GM18868 (cell line): ENCODE measurements around the gene FHOD3.
"Not testable (repeated sequence)": the region's sequence is repeated elsewhere in the genome, so short reads cannot be mapped to it uniquely, and the experiment has no call there.

Experiments used
- ATAC-seq: cut with Tn5 transposase; IDR thresholded peaks from one replicate; pipeline ENCODE4 v1.9.1; 2021; ENCODE audit warnings: mild to moderate bottlenecking, moderate library complexity; ENCODE audit not compliant: unreplicated experiment

FHOD3 gene

GRCh38 chr18:36762965-36763364 lies 465.5 kb downstream of the FHOD3 start:
- ATAC-seq = not testable (repeated sequence)

DNA sequence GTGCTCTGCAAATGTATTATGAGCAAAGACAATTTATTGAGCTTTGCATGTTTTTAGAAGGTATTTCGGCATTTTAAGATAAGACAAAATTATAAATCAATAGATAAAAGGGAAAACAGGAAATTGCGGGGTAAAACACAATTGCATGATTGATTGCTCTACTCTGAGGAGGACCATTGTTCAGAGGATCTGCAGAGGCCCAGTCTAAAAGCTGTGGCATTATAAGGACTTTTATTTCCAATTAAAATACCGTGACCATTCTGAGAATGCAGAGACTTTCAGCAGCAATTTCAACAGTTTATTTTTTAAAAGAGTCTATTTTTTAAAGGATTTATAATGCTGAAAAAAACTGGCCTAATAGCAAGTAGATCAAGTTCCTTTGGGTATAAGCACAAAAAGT lies 469.3 kb downstream of the FHOD3 start:
- no peak for ATAC-seq

DNA sequence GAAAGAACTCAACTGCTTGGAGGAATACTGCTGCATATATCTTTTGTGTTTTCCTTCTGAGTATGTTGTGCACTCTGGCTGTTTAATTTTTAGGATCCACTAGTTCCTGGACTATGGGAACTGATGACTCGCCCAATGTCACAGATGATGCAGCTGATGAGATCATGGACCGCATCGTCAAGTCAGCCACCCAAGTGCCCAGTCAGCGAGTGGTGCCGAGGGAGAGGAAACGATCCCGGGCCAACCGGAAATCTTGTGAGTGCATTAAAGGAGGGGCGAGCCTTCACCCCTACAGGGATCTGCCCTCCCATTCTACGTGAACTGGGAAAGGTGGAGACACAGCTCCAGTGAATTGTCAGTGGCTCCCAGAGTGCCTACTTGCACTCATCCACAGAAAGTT lies 471.7 kb downstream of the FHOD3 start:
- ATAC-seq = no peak

DNA sequence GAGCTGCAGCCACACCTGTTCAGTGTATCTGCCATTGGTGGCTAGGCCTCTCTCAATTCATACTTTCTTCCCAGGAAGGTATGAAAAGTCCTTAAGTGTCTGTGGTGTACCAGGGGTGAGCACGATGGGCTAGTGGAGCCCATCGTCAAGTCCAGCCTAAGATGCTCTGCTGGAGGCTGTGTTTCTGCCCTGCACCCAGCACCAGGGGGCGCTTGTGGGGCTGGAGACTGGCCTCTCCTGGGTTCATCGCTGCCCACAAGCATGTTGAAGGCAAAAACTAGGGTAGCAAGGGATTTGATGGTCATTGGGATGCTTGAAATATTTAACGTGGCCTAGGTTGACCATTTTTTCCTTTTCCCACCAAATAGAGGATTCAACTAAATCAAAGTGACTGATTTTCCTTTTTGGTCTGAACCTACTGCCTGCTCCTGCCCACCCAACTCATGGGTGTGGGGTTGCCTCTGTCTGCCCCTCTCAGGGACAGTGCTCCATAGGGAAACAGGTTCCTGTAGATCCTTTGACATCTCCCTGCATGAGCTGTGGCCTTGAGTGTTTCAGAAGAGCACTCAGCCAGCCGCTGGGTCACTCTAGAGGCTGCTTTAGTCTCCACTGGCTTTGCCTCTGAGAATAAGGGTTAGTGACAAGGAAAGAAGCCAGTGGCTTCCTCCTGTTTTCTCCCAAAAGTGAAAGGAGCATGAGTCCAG lies 472.2 kb downstream of the FHOD3 start:
- no peak for ATAC-seq

DNA sequence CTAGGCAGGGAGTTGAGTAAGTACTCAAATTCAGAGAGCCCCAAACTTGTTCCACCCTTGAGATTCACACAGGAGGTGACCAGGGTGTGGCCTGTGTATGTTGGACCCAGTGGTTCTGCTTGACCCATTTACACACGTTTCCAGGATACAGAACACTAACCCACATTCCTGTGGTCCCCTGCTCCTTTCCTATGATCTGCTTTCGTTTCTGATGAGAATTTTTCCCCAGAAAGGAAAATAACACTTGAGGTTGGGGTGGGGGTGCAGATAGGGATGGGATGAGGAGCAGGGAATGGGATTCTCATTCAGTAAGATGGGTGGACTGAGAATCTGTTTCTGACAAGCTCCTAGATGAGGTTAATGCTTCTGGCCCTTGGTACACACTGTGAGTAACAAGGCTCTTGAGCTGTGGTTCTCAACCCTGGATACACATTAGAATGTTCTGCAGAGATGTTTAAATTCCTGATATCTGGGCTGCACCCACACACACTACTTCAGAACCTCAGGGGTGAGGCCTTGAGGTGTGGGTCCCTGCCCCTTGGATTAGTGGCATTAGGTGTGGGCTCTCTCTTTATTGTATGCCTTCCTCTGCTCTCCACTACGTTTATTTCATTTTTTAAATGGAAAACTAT lies 472.9 kb downstream of the FHOD3 start:
- no peak for ATAC-seq

DNA sequence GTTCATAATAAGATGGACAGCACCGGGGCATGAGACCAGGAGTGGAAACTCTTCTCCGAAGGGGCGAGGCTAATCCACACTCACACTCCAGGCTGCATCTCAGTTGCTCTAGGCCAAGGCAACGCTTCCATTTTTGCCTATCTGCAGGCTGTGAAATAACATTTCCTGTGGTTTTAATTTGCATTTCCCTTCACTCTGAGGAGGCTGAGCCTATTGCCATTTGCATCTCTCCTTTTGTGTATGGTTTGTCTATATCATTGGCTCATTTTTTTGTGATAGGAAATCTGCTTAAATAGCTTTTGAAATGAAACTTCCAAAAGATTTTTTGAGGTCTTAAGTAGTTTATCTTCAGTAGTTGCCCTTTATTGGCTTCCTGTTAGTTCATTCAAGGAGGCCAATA lies 473.7 kb downstream of the FHOD3 start:
- ATAC-seq = no peak

GRCh38 chr18:36772241-36772723 lies 474.8 kb downstream of the FHOD3 start:
- ATAC-seq = no peak

GRCh38 chr18:36775396-36775795 lies 477.9 kb downstream of the FHOD3 start:
- no peak for ATAC-seq

DNA sequence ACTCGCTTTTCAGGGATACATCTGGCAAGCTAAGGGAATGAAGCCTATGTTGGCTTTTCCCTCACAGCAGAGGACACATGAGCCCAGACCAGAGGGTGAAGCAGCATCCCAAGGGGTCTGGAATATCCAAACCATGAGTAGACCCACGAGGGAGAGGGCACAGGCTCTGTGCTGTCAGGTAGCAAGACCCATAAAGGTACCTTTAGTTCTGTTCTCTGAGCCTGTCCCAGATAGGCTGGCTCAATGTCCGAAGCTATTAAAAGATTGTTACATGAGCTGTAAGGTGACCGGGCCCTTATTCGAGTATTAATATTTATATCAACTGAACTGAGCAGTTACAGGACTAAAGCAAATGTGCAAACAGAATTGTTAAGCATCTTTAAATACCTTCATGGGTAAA lies 479.1 kb downstream of the FHOD3 start:
- ATAC-seq = no peak

DNA sequence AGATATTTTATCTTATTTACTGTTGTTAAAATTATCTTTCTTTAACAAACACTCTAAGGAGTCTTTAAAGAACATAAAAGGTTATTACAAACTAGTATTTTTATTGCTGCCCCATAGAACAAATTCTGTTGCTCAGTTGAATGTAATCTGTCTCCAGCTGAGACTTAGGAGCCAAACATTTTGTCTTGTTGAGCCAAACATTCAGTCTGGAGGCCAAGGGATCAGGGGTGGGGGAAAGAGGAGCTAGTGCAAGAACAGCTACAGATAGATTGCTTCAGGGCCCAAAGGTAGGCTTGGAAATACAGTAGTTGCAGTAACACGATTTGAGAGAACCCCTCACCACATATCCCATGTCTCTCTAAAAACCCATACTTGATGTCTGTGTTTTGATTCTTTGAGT lies 480.1 kb downstream of the FHOD3 start:
- ATAC-seq = no peak

DNA sequence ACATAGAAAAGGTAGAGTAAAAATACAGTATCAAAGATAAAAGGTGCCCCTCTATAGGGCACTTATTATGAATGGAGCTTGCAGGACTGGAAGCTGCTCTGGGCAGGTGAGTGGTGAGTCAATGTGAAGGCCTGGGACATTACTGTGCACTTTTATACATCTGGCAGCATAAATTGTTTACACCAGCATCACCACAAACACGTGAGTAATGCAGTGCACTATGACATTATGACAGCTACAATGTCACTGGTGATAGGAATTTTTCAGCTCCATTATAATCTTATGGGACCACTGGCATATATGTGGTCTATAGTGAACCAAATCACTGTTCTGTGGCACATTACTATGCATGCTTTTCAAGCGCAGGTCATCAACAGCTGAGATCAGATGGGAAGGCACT lies 483.2 kb downstream of the FHOD3 start:
- no peak for ATAC-seq

- ATAC-seq = no peak
These were observed 485.2 kb downstream of the FHOD3 start for GRCh38 chr18:36782710-36783109.

DNA sequence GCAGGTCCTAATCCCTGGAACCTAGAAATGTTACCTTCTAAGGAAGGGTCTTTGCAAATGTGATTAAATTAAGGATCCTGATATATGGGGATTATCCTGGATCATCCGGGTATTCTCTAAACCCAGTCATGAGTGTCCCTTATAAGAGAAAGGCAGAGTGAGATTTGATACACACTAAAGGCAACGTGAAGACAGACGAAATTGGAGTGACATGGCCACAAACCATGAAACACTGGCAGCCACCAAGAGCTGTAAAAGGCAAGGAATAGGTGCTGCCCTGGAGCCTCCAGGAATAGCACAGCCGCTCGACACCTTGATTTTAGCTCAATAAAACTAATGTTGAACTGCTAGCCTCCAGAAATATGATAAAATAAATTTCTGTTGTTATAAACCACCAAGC lies 486.3 kb downstream of the FHOD3 start:
- no peak for ATAC-seq

DNA sequence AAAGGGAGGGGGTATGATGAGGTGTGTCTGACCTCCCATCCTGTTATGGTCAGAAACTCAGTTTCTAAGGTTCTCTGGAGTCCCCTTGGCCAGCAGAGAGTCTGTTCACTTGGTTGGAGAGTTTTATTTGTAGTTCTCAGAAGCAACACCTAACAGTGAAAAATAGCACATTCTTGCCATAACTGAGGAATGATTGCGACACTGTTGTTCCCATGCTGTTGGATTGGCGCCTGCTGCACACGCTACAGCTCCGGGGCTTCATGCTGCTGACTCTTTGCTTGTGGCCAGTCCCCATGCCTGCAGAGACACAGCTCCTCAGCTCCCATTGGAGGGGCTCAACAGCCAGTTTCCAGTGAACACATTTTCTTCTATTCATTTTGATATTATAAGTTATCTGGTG lies 489.2 kb downstream of the FHOD3 start:
- no peak for ATAC-seq

GRCh38 chr18:36792634-36793283 lies 495.2 kb downstream of the FHOD3 start:
- ATAC-seq = no peak

- ATAC-seq = no peak
These were observed 501.4 kb downstream of the FHOD3 start for GRCh38 chr18:36798738-36799473.

DNA sequence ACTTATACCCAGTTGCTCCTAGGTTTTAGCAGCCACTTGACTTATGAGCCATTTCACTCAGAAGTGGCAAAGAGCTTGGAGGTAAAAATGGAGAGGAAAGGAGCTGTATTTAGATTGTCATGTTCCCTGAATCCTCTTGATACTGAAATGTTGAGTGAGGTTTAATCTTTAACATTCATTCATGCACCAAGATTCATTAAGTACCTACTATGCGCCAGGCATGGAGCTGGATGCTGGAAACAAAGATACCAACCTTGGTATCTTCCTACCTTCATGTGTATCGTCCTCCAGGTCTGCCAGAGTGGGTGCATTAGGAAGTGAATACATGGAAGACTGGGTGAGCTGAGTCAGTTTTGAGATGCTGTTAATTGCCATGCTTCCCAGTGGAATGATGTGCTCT lies 507.6 kb downstream of the FHOD3 start:
- ATAC-seq = no peak

DNA sequence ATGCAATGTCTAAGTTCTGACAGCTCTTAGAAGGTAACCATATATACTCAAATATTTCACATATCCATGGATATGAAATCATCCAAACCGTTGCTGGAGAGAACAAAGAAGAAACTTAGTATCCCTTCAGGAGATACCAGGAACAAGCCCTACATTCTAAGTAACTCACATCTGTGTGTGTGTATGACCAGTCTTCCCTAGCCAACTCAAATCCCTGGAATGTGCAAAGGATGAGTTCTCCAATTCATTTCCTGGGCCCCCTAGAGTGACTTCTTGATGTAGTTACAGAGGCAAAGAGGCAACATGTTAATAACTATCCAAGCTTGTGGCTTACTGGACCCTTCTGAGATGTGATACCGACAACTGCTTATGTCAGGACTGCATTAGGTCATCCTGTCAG lies 511.2 kb downstream of the FHOD3 start:
- ATAC-seq = no peak

- ATAC-seq = peak; percentile 99
These were observed 512.3 kb downstream of the FHOD3 start for GRCh38 chr18:36809590-36810381.

DNA sequence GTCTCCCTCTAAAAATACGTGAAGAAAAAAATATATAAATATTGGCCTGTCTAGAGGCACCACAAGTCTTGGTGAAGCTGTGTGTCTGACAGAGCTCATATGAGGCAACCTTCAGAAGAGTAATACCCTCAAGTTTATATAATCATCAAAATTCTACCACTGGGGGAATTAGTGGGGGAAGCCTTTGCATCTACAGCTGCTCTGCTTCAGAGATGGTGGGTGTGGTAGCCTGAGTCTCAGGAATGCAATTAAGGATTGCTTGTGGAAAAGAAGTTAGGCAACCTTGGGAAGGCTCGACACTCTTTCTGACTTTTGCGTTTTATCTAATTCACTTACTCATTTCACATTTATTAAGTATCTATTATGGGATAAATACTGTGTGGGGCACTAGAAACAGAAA lies 513.9 kb downstream of the FHOD3 start:
- ATAC-seq = no peak

- ATAC-seq = no peak
These were observed 514.4 kb downstream of the FHOD3 start for GRCh38 chr18:36811955-36812354.
